ENCODE data around the gene TM2D1. TPM values are rescaled to one million over a fixed set of nuclear protein-coding genes. Genes with fewer than 3 reads are reported as not detected.
"Not testable (repeated sequence)": the region's sequence is repeated elsewhere in the genome, so short reads cannot be mapped to it uniquely, and the experiment has no call there.

TM2D1 gene
- total RNA-seq, 1 donor from 2014 or later = 47.8 TPM

DNA sequence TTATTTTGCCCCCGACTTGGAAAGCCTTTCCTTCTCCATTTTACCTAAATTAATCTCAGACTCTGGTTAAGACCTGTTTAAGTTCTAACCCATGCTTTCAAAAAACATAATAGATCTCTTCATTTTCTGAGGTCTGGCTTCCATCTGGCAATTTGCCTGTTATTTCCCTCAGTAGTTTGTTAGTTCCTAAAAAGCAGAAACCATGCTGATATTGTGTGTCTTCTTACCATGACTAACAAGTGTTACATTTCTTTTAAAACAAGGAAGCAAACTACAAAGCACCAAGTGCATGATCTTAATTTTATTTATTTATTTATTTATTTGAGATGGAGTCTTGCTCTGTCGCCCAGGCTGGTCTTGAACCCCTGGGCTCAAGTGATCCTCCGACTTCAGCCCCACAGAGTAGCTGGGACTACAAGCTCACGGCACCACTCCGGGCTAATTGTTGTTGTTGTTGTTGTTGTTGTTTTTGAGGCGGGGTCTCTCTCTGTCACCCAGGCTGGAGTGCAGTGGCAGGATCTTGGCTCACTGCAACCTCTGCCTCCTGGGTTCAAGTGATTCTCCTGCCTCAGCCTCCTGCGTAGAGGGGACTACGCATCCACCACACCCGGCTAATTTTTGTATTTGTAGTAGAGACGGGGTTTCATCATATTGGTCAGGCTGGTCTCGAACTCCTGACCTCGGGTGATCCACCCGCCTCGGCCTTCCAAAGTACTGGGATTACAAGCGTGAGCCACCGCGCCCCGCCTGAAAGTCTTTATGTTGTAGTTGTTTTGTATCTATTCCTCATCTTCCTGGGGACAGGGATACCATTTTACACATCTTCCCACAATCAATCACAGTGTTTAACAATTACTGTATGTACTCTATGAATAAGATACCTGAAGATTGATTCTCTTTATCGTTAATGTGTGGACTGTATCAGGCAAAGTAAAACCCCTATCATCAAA, 16.1 kb upstream of the TM2D1 start:
- H3K27ac ChIP-seq = peak overlapping the region; percentile 95
- intact Hi-C loops (cut with DNase I) = no loop called here

GRCh38 chr1:61732726-61733125, 7.8 kb upstream of the TM2D1 start:
- Histone ChIP-seq H3K4me1 (no peaks in the 10 kb centered on the region), H3K36me3 (no peaks in the 10 kb centered on the region), H3K4me3 (no peak overlapping the region), H3K27me3 (ENCODE audit: low read depth) (no peaks in the 10 kb centered on the region), H3K9me3 (no peaks in the 10 kb centered on the region), H3K27ac (no peak overlapping the region)
- no peak for ATAC-seq
- no peak for DNase-seq
- intact Hi-C loops (cut with DNase I) = no loop called here
- TF ChIP-seq CTCF (IDR thresholded peaks at IDR 0.05) = no peak

More for the DNA sequence above, 16.1 kb upstream of the TM2D1 start:
- no peak for TF ChIP-seq CTCF (IDR thresholded peaks at IDR 0.05)
- H3K4me1 ChIP-seq = peaks cover 13% of the 10 kb centered on the region
- peak overlapping the region; percentile 71 for H3K4me3 ChIP-seq
- no peaks in the 10 kb centered on the region for H3K27me3 ChIP-seq (ENCODE audit: low read depth)
- DNase-seq (no peak), ATAC-seq (no peak)
- H3K9me3 ChIP-seq = no peaks in the 10 kb centered on the region
- no peaks in the 10 kb centered on the region for H3K36me3 ChIP-seq

DNA sequence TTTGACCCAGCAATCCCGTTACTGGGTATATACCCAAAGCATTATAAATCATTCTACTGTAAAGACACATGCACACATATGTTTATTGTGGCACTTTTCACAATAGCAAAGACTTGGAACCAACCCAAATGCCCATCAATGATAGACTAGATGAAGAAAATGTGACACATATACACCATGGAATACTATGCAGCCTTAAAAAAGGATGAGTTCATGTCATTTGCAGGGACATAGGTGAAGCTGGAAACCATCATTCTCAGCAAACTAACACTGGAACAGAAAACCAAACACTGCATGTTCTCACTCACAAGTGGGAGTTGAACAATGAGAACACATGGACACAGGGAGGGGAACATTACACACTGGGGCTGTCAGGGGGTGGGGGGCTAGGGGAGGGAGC, 5.7 kb upstream of the TM2D1 start:
- intact Hi-C loops (cut with DNase I); H3K9me3 ChIP-seq; H3K4me3 ChIP-seq; H3K27me3 ChIP-seq (ENCODE audit: low read depth); H3K4me1 ChIP-seq; DNase-seq; H3K36me3 ChIP-seq; H3K27ac ChIP-seq; ATAC-seq: not testable (repeated sequence)

- H3K4me3 ChIP-seq = no peak overlapping the region
- intact Hi-C loops (cut with DNase I) = no loop called here
- no peaks in the 10 kb centered on the region for H3K9me3 ChIP-seq
- no peaks in the 10 kb centered on the region for H3K27me3 ChIP-seq (ENCODE audit: low read depth)
- no peak for TF ChIP-seq CTCF (IDR thresholded peaks at IDR 0.05)
- ATAC-seq = no peak
- no peaks in the 10 kb centered on the region for H3K36me3 ChIP-seq
- H3K4me1 ChIP-seq = peaks cover 21% of the 10 kb centered on the region
- H3K27ac ChIP-seq = no peak overlapping the region
- DNase-seq = no peak
Measured at GRCh38 chr1:61727544-61727943, 2.6 kb upstream of the TM2D1 start.

DNA sequence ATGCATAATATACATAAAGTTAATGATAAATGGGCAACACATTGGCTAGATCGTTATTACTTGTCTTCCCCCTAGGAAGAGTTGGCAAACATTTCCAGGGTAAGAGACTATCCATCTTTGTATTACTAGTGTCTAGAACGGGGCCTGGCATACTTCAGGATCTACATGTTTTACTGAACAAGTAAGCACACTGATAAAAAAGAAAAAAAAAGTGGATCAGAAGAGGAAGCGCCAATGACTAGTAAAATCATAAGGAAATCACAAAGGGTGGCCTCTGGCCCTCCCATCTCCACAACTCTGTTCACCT, 482 bp downstream of the TM2D1 start:
- peak overlapping the region; percentile 82 for H3K4me3 ChIP-seq
- peaks cover 24% of the 10 kb centered on the region for H3K4me1 ChIP-seq
- H3K9me3 ChIP-seq = no peaks in the 10 kb centered on the region
- DNase-seq = no peak
- H3K27ac ChIP-seq = peak overlapping the region; percentile 97
- no peaks in the 10 kb centered on the region for H3K27me3 ChIP-seq (ENCODE audit: low read depth)
- peak in 1 of 2 donors; percentile 3 for ATAC-seq
- intact Hi-C loops (cut with DNase I) = no loop called here
- TF ChIP-seq CTCF (IDR thresholded peaks at IDR 0.05) = no peak
- H3K36me3 ChIP-seq = peaks cover 11% of the 10 kb centered on the region

DNA sequence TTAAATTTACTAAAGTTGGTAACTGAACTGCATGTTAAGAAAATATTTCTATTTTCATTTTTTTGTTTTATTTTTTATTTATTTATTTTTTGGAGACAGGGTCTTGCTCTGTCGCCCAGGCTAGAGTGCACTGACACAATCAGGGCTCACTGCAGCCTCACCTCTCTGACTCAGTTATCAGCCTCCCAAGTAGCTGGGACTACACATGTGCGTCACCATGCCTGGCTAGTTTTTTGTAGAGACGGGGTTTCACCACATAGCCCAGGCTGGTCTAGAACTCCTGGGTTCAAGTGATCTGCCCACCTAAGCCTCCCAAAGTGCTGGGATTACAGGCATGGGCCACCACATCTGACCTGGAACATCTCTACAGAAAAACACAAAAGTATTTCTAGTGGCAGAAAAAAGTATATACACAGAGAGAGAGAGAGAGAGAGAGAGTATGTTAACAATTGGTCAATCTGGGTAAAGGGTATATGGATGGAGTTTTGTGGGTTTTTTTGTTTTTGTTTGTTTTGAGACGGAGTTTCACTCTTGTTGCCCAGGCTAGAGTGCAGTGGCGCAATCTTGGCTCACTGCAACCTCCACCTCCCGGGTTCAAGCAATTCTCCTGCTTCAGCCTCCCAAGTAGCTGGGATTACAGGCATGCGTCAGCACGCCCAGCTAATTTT, 5.8 kb downstream of the TM2D1 start:
- H3K4me1 ChIP-seq = peaks cover 17% of the 10 kb centered on the region
- ATAC-seq; H3K27ac ChIP-seq; intact Hi-C loops (cut with DNase I); H3K4me3 ChIP-seq; H3K27me3 ChIP-seq (ENCODE audit: low read depth); H3K9me3 ChIP-seq; DNase-seq: not testable (repeated sequence)
- H3K36me3 ChIP-seq = peaks cover 26% of the 10 kb centered on the region

All from lower lobe of right lung (tissue), 2 donors.